ENCODE measurements around the gene MTHFS.

MTHFS gene

GRCh38 chr15:79897380-79897678 lies 515 bp upstream of the MTHFS start:
- Histone ChIP-seq H3K4me3 (ENCODE audit: control insufficient read depth in 1 of 7, extremely low read depth in 1 of 7, insufficient read depth in 4 of 7, low read depth in 2 of 7, low read length in 6 of 7) (peak overlapping the region; percentile 82 to 95 (median 86)), H3K27me3 (replicated peaks in 2 of 5; ENCODE audit: control insufficient read depth in 4 of 5, insufficient read depth in 5 of 5, low read length in 4 of 5) (no peaks in the 10 kb centered on the region), H3K9me3 (ENCODE audit: control extremely low read depth in 1 of 5, control insufficient read depth in 4 of 5, insufficient read depth in 2 of 5, low read depth in 1 of 5, low read length in 4 of 5) (no peaks in the 10 kb centered on the region), H3K36me3 (ENCODE audit: control insufficient read depth in 4 of 4, insufficient read depth in 4 of 4, low read length in 3 of 4) (peaks cover 1 to 2% (median 2%) of the 10 kb centered on the region in 4 experiments), H3K4me1 (ENCODE audit: control extremely low read depth in 1 of 4, control insufficient read depth in 4 of 4, insufficient read depth in 4 of 4, low read length in 3 of 4) (peaks cover 13 to 32% (median 22%) of the 10 kb centered on the region in 4 experiments), H3K27ac (ENCODE audit: insufficient read depth in 1 of 2, low read depth in 1 of 2, low read length in 2 of 2, poor library complexity in 1 of 2, severe bottlenecking in 2 of 2) (peak overlapping the region; percentile 85 to 93)
- POLR2A ChIA-PET, result interaction anchor here (1.1 to 1.7 kb wide), 2 partner anchors 17 to 26 kb away, joined by 3 to 4 read pairs; no protein-coding TSS in a partner anchor
- DNase-seq, result peak in 2 of 3 donors; percentile 79 to 86
- CTCF ChIA-PET, result interaction anchor here (1.0 to 3.1 kb wide), 5 partner anchors 9 to 278 kb away, joined by 3 to 10 read pairs (median 3); no protein-coding TSS in a partner anchor
- WGBS (ENCODE audit: insufficient coverage), result 16% methylated on average over 5 of the region's 8 CpGs

- H3K36me3 ChIP-seq (ENCODE audit: control insufficient read depth in 4 of 4, insufficient read depth in 4 of 4, low read length in 3 of 4), result peaks cover 2 to 5% (median 2%) of the 10 kb centered on the region in 4 experiments
- H3K4me1 ChIP-seq (ENCODE audit: control extremely low read depth in 1 of 4, control insufficient read depth in 4 of 4, insufficient read depth in 4 of 4, low read length in 3 of 4), result peaks cover 7 to 30% (median 19%) of the 10 kb centered on the region in 4 experiments
- ChIA-PET CTCF (interaction anchor here (0.6 to 1.5 kb wide), 3 partner anchors 11 to 112 kb away, joined by 3 to 4 read pairs (median 3); no protein-coding TSS in a partner anchor), POLR2A (interaction anchor here (0.7 to 1.7 kb wide), 3 partner anchors 9 to 192 kb away, joined by 3 to 4 read pairs (median 3); no protein-coding TSS in a partner anchor)
- H3K27ac ChIP-seq (ENCODE audit: insufficient read depth in 1 of 2, low read depth in 1 of 2, low read length in 2 of 2, poor library complexity in 1 of 2, severe bottlenecking in 2 of 2), result peak overlapping the region; percentile 85 to 93
- peak overlapping the region; percentile 82 to 95 (median 86) for H3K4me3 ChIP-seq (ENCODE audit: control insufficient read depth in 1 of 7, extremely low read depth in 1 of 7, insufficient read depth in 4 of 7, low read depth in 2 of 7, low read length in 6 of 7)
- no peaks in the 10 kb centered on the region for H3K27me3 ChIP-seq (replicated peaks in 2 of 5; ENCODE audit: control insufficient read depth in 4 of 5, insufficient read depth in 5 of 5, low read length in 4 of 5)
- no peak for DNase-seq
- no peaks in the 10 kb centered on the region for H3K9me3 ChIP-seq (ENCODE audit: control extremely low read depth in 1 of 5, control insufficient read depth in 4 of 5, insufficient read depth in 2 of 5, low read depth in 1 of 5, low read length in 4 of 5)
- 32% methylated on average over 5 of the region's 10 CpGs for WGBS (ENCODE audit: insufficient coverage)
Measured at GRCh38 chr15:79896131-79896633, 632 bp downstream of the MTHFS start.

GRCh38 chr15:79887054-79887930 lies 9.5 kb downstream of the MTHFS start:
- CTCF ChIA-PET, result no interaction called here
- no peak overlapping the region for H3K4me3 ChIP-seq (ENCODE audit: control insufficient read depth in 1 of 7, extremely low read depth in 1 of 7, insufficient read depth in 4 of 7, low read depth in 2 of 7, low read length in 6 of 7)
- no peaks in the 10 kb centered on the region for H3K27me3 ChIP-seq (replicated peaks in 2 of 5; ENCODE audit: control insufficient read depth in 4 of 5, insufficient read depth in 5 of 5, low read length in 4 of 5)
- no peak overlapping the region for H3K27ac ChIP-seq (ENCODE audit: insufficient read depth in 1 of 2, low read depth in 1 of 2, low read length in 2 of 2, poor library complexity in 1 of 2, severe bottlenecking in 2 of 2)
- no peaks in the 10 kb centered on the region for H3K4me1 ChIP-seq (ENCODE audit: control extremely low read depth in 1 of 4, control insufficient read depth in 4 of 4, insufficient read depth in 4 of 4, low read length in 3 of 4)
- DNase-seq, result no peak
- peaks cover 28 to 69% (median 46%) of the 10 kb centered on the region in 4 experiments for H3K36me3 ChIP-seq (ENCODE audit: control insufficient read depth in 4 of 4, insufficient read depth in 4 of 4, low read length in 3 of 4)
- peaks cover 0 to 5% (median 0%) of the 10 kb centered on the region in 5 experiments for H3K9me3 ChIP-seq (ENCODE audit: control extremely low read depth in 1 of 5, control insufficient read depth in 4 of 5, insufficient read depth in 2 of 5, low read depth in 1 of 5, low read length in 4 of 5)
- WGBS (ENCODE audit: insufficient coverage), result 92% methylated on average over 4 of the region's 10 CpGs
- POLR2A ChIA-PET, result interaction anchor here (1.1 kb wide), 1 partner anchor 9 kb away, joined by 3 read pairs; no protein-coding TSS in a partner anchor

GRCh38 chr15:79886124-79886523 lies 10.7 kb downstream of the MTHFS start:
- no CpG with 5 or more reads among the region's 3 CpGs for WGBS (ENCODE audit: insufficient coverage)
- no peak overlapping the region for H3K4me3 ChIP-seq (ENCODE audit: control insufficient read depth in 1 of 7, extremely low read depth in 1 of 7, insufficient read depth in 4 of 7, low read depth in 2 of 7, low read length in 6 of 7)
- CTCF ChIA-PET, result interaction anchor here (0.8 to 2.5 kb wide), 2 partner anchors 12 to 62 kb away, joined by 4 to 6 read pairs; no protein-coding TSS in a partner anchor
- POLR2A ChIA-PET, result no interaction called here
- no peak overlapping the region for H3K27ac ChIP-seq (ENCODE audit: insufficient read depth in 1 of 2, low read depth in 1 of 2, low read length in 2 of 2, poor library complexity in 1 of 2, severe bottlenecking in 2 of 2)
- H3K9me3 ChIP-seq (ENCODE audit: control extremely low read depth in 1 of 5, control insufficient read depth in 4 of 5, insufficient read depth in 2 of 5, low read depth in 1 of 5, low read length in 4 of 5), result peaks cover 0 to 8% (median 0%) of the 10 kb centered on the region in 5 experiments
- no peaks in the 10 kb centered on the region for H3K4me1 ChIP-seq (ENCODE audit: control extremely low read depth in 1 of 4, control insufficient read depth in 4 of 4, insufficient read depth in 4 of 4, low read length in 3 of 4)
- no peaks in the 10 kb centered on the region for H3K27me3 ChIP-seq (replicated peaks in 2 of 5; ENCODE audit: control insufficient read depth in 4 of 5, insufficient read depth in 5 of 5, low read length in 4 of 5)
- no peak for DNase-seq
- H3K36me3 ChIP-seq (ENCODE audit: control insufficient read depth in 4 of 4, insufficient read depth in 4 of 4, low read length in 3 of 4), result peaks cover 35 to 77% (median 55%) of the 10 kb centered on the region in 4 experiments

- no peak overlapping the region for H3K27ac ChIP-seq (ENCODE audit: insufficient read depth in 1 of 2, low read depth in 1 of 2, low read length in 2 of 2, poor library complexity in 1 of 2, severe bottlenecking in 2 of 2)
- H3K27me3 ChIP-seq (replicated peaks in 2 of 5; ENCODE audit: control insufficient read depth in 4 of 5, insufficient read depth in 5 of 5, low read length in 4 of 5), result no peaks in the 10 kb centered on the region
- H3K9me3 ChIP-seq (ENCODE audit: control extremely low read depth in 1 of 5, control insufficient read depth in 4 of 5, insufficient read depth in 2 of 5, low read depth in 1 of 5, low read length in 4 of 5), result peaks cover 4 to 26% (median 7%) of the 10 kb centered on the region in 5 experiments
- H3K4me3 ChIP-seq (ENCODE audit: control insufficient read depth in 1 of 7, extremely low read depth in 1 of 7, insufficient read depth in 4 of 7, low read depth in 2 of 7, low read length in 6 of 7), result no peak overlapping the region
- ChIA-PET POLR2A (no interaction called here), CTCF (interaction anchor here (1.3 to 2.5 kb wide), 2 partner anchors 10 to 13 kb away, joined by 3 to 6 read pairs; no protein-coding TSS in a partner anchor)
- DNase-seq, result no peak
- peaks cover 42 to 91% (median 59%) of the 10 kb centered on the region in 4 experiments for H3K36me3 ChIP-seq (ENCODE audit: control insufficient read depth in 4 of 4, insufficient read depth in 4 of 4, low read length in 3 of 4)
- no peaks in the 10 kb centered on the region for H3K4me1 ChIP-seq (ENCODE audit: control extremely low read depth in 1 of 4, control insufficient read depth in 4 of 4, insufficient read depth in 4 of 4, low read length in 3 of 4)
- WGBS (ENCODE audit: insufficient coverage), result 67% methylated on average over 1 of the region's 2 CpGs
Measured at GRCh38 chr15:79884204-79884596, 12.6 kb downstream of the MTHFS start.

- WGBS (ENCODE audit: insufficient coverage), result no CpG with 5 or more reads among the region's 1 CpG
- peaks cover 5 to 30% (median 8%) of the 10 kb centered on the region in 5 experiments for H3K9me3 ChIP-seq (ENCODE audit: control extremely low read depth in 1 of 5, control insufficient read depth in 4 of 5, insufficient read depth in 2 of 5, low read depth in 1 of 5, low read length in 4 of 5)
- no peaks in the 10 kb centered on the region for H3K4me1 ChIP-seq (ENCODE audit: control extremely low read depth in 1 of 4, control insufficient read depth in 4 of 4, insufficient read depth in 4 of 4, low read length in 3 of 4)
- CTCF ChIA-PET, result interaction anchor here (1.1 to 2.5 kb wide), 2 partner anchors 10 to 30 kb away, joined by 3 to 6 read pairs; no protein-coding TSS in a partner anchor
- POLR2A ChIA-PET, result interaction anchor here (0.7 kb wide), 1 partner anchor 679 kb away, joined by 3 read pairs; no protein-coding TSS in a partner anchor
- peaks cover 41 to 90% (median 58%) of the 10 kb centered on the region in 4 experiments for H3K36me3 ChIP-seq (ENCODE audit: control insufficient read depth in 4 of 4, insufficient read depth in 4 of 4, low read length in 3 of 4)
- DNase-seq, result no peak
- no peak overlapping the region for H3K27ac ChIP-seq (ENCODE audit: insufficient read depth in 1 of 2, low read depth in 1 of 2, low read length in 2 of 2, poor library complexity in 1 of 2, severe bottlenecking in 2 of 2)
- H3K27me3 ChIP-seq (replicated peaks in 2 of 5; ENCODE audit: control insufficient read depth in 4 of 5, insufficient read depth in 5 of 5, low read length in 4 of 5), result no peaks in the 10 kb centered on the region
- H3K4me3 ChIP-seq (ENCODE audit: control insufficient read depth in 1 of 7, extremely low read depth in 1 of 7, insufficient read depth in 4 of 7, low read depth in 2 of 7, low read length in 6 of 7), result no peak overlapping the region
Measured at GRCh38 chr15:79883579-79884203, 13.1 kb downstream of the MTHFS start.

Data from common myeloid progenitor, CD34-positive (primary cell).